DND-41 (cell line): Measurements from ENCODE around the gene RWDD3.
A peak's percentile ranks its signal among the peaks of the same experiment; 100 is the strongest.

Source experiments
- ATAC-seq: fragments of 200-7000 bp; cut with Tn5 transposase; 3 replicates; pipeline ENCODE4 v1.9.1; 2021; ENCODE audit warnings: low read depth; ENCODE audit not compliant: insufficient read depth
- DNase-seq: peaks from one replicate; pipeline ENCODE4 v3.0.0-alpha.2; 2020
- H2AFZ ChIP-seq: 2 replicates; pipeline ENCODE4 v1.6.0; 2012; ENCODE audit warnings: low read depth, low read length
- H3K27ac ChIP-seq: 2 replicates; pipeline ENCODE4 v1.5.1; 2012; ENCODE audit warnings: low read length, inconsistent platforms
- H3K27me3 ChIP-seq: fragments of 200-600 bp; sonication (generic); 2 replicates; pipeline ENCODE4 v1.6.0; 2012; ENCODE audit warnings: low read length, mild to moderate bottlenecking, inconsistent platforms; ENCODE audit not compliant: insufficient read depth, poor library complexity
- H3K36me3 ChIP-seq: 2 replicates; pipeline ENCODE4 v1.5.1; 2012; ENCODE audit warnings: low read length, inconsistent platforms; ENCODE audit not compliant: insufficient read depth
- H3K4me1 ChIP-seq: 2 replicates; pipeline ENCODE4 v1.5.1; 2012; ENCODE audit warnings: mild to moderate bottlenecking, low read length; ENCODE audit not compliant: insufficient read depth
- H3K4me2 ChIP-seq: 2 replicates; pipeline ENCODE4 v1.6.0; 2012; ENCODE audit warnings: mild to moderate bottlenecking, moderate library complexity, low read length, inconsistent platforms; ENCODE audit not compliant: insufficient read depth
- H3K4me3 ChIP-seq, 2 experiments: fragments of 200-600 bp in 1 of 2; shearing (Covaris generic) in 1 of 2; 2 replicates each; pipeline ENCODE4 v1.5.1; 2012 to 2016; ENCODE audit warnings: inconsistent platforms in 2 of 2, low read length in 2 of 2, mild to moderate bottlenecking in 2 of 2, low read depth in 1 of 2, moderate library complexity in 1 of 2
- H3K79me2 ChIP-seq: 2 replicates; pipeline ENCODE4 v1.6.0; 2012; ENCODE audit warnings: low read length, inconsistent platforms; ENCODE audit not compliant: insufficient read depth
- H3K9ac ChIP-seq: 2 replicates; pipeline ENCODE4 v1.6.0; 2012; ENCODE audit warnings: low read depth, mild to moderate bottlenecking, inconsistent platforms, low read length, moderate library complexity
- H3K9me3 ChIP-seq: 2 replicates; pipeline ENCODE4 v1.5.1; 2012; ENCODE audit warnings: low read length, moderate library complexity, mild to moderate bottlenecking, inconsistent platforms; ENCODE audit not compliant: insufficient read depth, severe bottlenecking
- H4K20me1 ChIP-seq: 2 replicates; pipeline ENCODE4 v1.6.0; 2012; ENCODE audit warnings: low read length; ENCODE audit not compliant: insufficient read depth
- EZH2 ChIP-seq: IDR thresholded peaks from 3 replicates; pipeline ENCODE4 v1.6.1; 2012; ENCODE audit warnings: borderline replicate concordance, low read depth, mild to moderate bottlenecking, moderate library complexity, low read length, inconsistent platforms; ENCODE audit not compliant: severe bottlenecking
- TF ChIP-seq, protein P1 (sequence below): IDR thresholded peaks from 2 replicates; pipeline ENCODE4 v1.5.1; 2012; ENCODE audit warnings: borderline replicate concordance, low read length, moderate library complexity, mild to moderate bottlenecking; ENCODE audit not compliant: poor library complexity, severe bottlenecking; ENCODE audit errors: extremely low read depth

Gene RWDD3

DNA sequence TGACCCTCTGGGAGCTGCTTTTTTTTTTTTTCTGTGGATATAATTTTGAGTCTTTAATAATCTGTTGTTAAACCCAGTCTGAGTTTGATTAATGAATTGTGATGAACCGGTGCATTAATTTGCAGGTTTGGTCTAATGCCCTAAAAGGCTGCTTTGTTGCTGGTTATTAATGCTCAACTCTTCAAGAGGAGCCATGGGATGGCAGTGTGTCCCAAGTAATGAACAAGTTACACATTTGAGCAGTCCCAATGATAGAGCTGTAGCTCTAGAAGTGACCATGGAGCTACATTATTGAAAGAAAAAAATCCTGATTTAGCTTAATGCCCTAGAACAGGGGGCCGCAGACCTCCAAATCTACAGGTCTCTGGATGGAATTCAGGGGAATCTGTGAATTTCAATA, 53.1 kb downstream of the RWDD3 start:
- Histone ChIP-seq H3K4me2 (no peak overlapping the region), H3K4me1 (no peaks in the 10 kb centered on the region), H3K9me3 (no peaks in the 10 kb centered on the region), H3K79me2 (no peaks in the 10 kb centered on the region), H3K27me3 (peaks cover 4% of the 10 kb centered on the region), H3K9ac (no peak overlapping the region), H4K20me1 (no peaks in the 10 kb centered on the region), H3K36me3 (no peaks in the 10 kb centered on the region), H3K27ac (no peak overlapping the region), H2AFZ (no peak overlapping the region), H3K4me3 (no peak overlapping the region)
- DNase-seq (no peak), ATAC-seq (no peak)
- TF ChIP-seq EZH2: no peak
- TF ChIP-seq, protein P1, sequence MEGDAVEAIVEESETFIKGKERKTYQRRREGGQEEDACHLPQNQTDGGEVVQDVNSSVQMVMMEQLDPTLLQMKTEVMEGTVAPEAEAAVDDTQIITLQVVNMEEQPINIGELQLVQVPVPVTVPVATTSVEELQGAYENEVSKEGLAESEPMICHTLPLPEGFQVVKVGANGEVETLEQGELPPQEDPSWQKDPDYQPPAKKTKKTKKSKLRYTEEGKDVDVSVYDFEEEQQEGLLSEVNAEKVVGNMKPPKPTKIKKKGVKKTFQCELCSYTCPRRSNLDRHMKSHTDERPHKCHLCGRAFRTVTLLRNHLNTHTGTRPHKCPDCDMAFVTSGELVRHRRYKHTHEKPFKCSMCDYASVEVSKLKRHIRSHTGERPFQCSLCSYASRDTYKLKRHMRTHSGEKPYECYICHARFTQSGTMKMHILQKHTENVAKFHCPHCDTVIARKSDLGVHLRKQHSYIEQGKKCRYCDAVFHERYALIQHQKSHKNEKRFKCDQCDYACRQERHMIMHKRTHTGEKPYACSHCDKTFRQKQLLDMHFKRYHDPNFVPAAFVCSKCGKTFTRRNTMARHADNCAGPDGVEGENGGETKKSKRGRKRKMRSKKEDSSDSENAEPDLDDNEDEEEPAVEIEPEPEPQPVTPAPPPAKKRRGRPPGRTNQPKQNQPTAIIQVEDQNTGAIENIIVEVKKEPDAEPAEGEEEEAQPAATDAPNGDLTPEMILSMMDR: peak; percentile 12

DNA sequence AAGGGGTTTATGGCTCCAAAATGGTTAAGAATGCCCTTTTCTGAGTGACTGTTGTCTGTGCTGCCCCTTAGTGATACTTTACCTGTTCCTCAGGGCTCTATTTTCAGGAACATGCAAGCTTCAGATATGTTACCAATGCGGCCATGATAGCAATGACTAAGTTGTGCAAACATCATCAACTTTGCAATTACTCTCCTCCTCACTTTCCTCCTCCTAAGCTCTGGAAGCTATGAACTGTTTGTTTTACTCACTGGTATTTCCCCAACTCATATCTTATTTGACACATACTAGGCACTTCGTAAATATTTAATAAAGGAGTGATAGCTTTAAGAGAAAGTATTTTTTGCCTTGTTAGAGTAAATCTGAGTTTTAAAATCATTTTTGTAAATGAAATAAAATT, 53.8 kb downstream of the RWDD3 start:
- Histone ChIP-seq H3K27me3 (peaks cover 4% of the 10 kb centered on the region), H3K4me1 (no peaks in the 10 kb centered on the region), H3K27ac (no peak overlapping the region), H3K4me3 (no peak overlapping the region), H3K79me2 (no peaks in the 10 kb centered on the region), H3K9me3 (no peaks in the 10 kb centered on the region), H3K36me3 (no peaks in the 10 kb centered on the region), H2AFZ (no peak overlapping the region), H3K4me2 (no peak overlapping the region), H3K9ac (no peak overlapping the region), H4K20me1 (no peaks in the 10 kb centered on the region)
- no peak for ATAC-seq
- DNase-seq: no peak
- TF ChIP-seq, protein P1: no peak
- TF ChIP-seq EZH2: no peak
